Measurements from ENCODE around the gene PDE5A. TPM values are rescaled to one million over a fixed set of nuclear protein-coding genes. Genes with fewer than 3 reads are reported as not detected.
"Not testable (repeated sequence)": the region's sequence is repeated elsewhere in the genome, so short reads cannot be mapped to it uniquely, and the experiment has no call there.

PDE5A gene
- polyA plus RNA-seq, 1 donor from 2014 or later, result 2.0 TPM

- peaks cover 9% of the 10 kb centered on the region for H3K36me3 Mint-ChIP-seq
- H3K9me3 Mint-ChIP-seq, result no peaks in the 10 kb centered on the region
- no peak overlapping the region for H3K27ac Mint-ChIP-seq
These were observed 124.0 kb downstream of the PDE5A start for GRCh38 chr4:119504616-119505015.

GRCh38 chr4:119501740-119502139 is 126.9 kb downstream of the PDE5A start:
- H3K36me3 Mint-ChIP-seq, result peaks cover 15% of the 10 kb centered on the region

More at GRCh38 chr4:119504616-119505015, 124.0 kb downstream of the PDE5A start:
- no peaks in the 10 kb centered on the region for H3K4me1 Mint-ChIP-seq
- H3K4me3 Mint-ChIP-seq, result no peak overlapping the region
- no peaks in the 10 kb centered on the region for H3K27me3 Mint-ChIP-seq

DNA sequence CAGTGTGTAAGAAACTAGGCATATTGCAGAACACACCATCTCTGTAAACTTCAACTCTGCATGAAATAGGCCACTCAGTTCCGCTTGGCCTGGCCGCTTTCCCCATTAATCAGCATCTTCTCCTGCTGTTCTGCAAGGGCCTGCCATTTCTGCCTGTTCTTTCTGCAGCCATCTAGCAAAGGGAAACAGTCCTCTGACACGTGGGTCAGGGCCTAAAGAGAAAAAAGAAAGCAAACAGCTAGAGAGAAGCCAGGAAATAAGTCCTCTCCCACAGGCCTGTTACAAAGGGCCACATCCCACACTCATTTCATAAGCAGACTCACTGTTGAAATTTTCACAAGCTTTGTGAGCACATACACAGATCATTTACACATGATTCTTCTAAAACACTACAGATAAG is 130.1 kb downstream of the PDE5A start:
- Mint-ChIP-seq H3K4me3 (no peak overlapping the region), H3K27ac (no peak overlapping the region), H3K27me3 (no peaks in the 10 kb centered on the region), H3K36me3 (peaks cover 10% of the 10 kb centered on the region), H3K9me3 (no peaks in the 10 kb centered on the region), H3K4me1 (no peaks in the 10 kb centered on the region)

More at GRCh38 chr4:119501740-119502139, 126.9 kb downstream of the PDE5A start:
- no peak overlapping the region for H3K4me3 Mint-ChIP-seq
- H3K27me3 Mint-ChIP-seq, result no peaks in the 10 kb centered on the region
- H3K27ac Mint-ChIP-seq, result peak overlapping the region in 1 of 3 donors; percentile 6
- H3K9me3 Mint-ChIP-seq, result no peaks in the 10 kb centered on the region
- H3K4me1 Mint-ChIP-seq, result no peaks in the 10 kb centered on the region

GRCh38 chr4:119493886-119494285 is 134.7 kb downstream of the PDE5A start:
- Mint-ChIP-seq H3K9me3 (no peaks in the 10 kb centered on the region), H3K27ac (no peak overlapping the region), H3K27me3 (no peaks in the 10 kb centered on the region), H3K36me3 (peaks cover 6% of the 10 kb centered on the region), H3K4me1 (no peaks in the 10 kb centered on the region), H3K4me3 (no peak overlapping the region)

DNA sequence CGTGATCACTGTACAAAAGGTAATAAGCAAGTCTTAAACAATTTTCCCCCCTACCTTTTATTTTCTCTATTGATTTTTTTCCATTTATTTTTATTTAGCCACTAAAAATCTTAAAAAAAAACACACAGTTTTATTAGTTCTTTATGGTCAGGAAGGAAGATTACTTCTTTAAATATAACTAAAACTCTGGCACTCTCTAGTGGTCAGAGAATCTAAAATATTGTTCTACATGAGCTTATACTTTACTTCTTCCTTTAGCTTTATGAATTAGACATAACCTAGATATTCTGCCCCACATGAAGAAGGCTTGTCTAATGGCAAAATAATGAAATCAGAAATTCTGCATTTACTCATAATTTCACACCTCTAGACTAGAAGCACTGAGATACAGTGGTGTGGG is 135.2 kb downstream of the PDE5A start:
- H3K9me3 Mint-ChIP-seq, result no peaks in the 10 kb centered on the region
- no peak overlapping the region for H3K4me3 Mint-ChIP-seq
- H3K27ac Mint-ChIP-seq, result no peak overlapping the region
- peaks cover 3% of the 10 kb centered on the region for H3K36me3 Mint-ChIP-seq
- H3K4me1 Mint-ChIP-seq, result no peaks in the 10 kb centered on the region
- no peaks in the 10 kb centered on the region for H3K27me3 Mint-ChIP-seq

DNA sequence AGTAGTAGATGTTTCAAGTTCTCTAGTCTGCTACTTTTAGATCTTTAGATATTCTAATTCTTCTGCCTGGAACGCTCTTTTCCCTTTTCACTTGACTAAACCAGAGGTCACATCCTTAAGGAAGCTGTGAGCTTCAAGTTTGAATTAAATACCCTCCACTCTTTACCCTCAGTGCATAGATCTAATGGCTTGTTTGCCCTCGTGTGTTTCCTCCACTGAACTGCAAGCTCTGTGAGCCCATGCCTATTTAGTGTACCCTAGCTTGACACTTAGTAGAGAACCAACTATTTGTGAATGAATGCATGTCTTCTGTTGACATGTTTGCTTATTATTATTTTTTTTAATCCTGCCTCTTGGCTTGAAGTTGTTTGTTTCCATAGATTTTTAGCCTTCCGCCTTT is 138.3 kb downstream of the PDE5A start:
- Mint-ChIP-seq H3K4me3 (no peak overlapping the region), H3K4me1 (peaks cover 0 to 2% (median 0%) of the 10 kb centered on the region in 3 donors), H3K27me3 (no peaks in the 10 kb centered on the region), H3K36me3 (peaks cover 2% of the 10 kb centered on the region), H3K27ac (peak overlapping the region in 1 of 3 donors; percentile 34), H3K9me3 (peaks cover 0 to 4% (median 0%) of the 10 kb centered on the region in 3 donors)

GRCh38 chr4:119489305-119489704 is 139.3 kb downstream of the PDE5A start:
- Mint-ChIP-seq H3K27ac (no peak overlapping the region), H3K27me3 (no peaks in the 10 kb centered on the region), H3K36me3 (peaks cover 2% of the 10 kb centered on the region), H3K4me3 (no peak overlapping the region), H3K9me3 (peaks cover 0 to 7% (median 0%) of the 10 kb centered on the region in 3 donors), H3K4me1 (peaks cover 0 to 2% (median 0%) of the 10 kb centered on the region in 3 donors)

GRCh38 chr4:119480331-119480730 is 148.3 kb downstream of the PDE5A start:
- no peak overlapping the region for H3K27ac Mint-ChIP-seq
- peaks cover 0 to 7% (median 0%) of the 10 kb centered on the region in 3 donors for H3K9me3 Mint-ChIP-seq
- no peaks in the 10 kb centered on the region for H3K27me3 Mint-ChIP-seq
- H3K4me3 Mint-ChIP-seq, result no peak overlapping the region
- H3K36me3 Mint-ChIP-seq, result peaks cover 14% of the 10 kb centered on the region
- H3K4me1 Mint-ChIP-seq, result no peaks in the 10 kb centered on the region

DNA sequence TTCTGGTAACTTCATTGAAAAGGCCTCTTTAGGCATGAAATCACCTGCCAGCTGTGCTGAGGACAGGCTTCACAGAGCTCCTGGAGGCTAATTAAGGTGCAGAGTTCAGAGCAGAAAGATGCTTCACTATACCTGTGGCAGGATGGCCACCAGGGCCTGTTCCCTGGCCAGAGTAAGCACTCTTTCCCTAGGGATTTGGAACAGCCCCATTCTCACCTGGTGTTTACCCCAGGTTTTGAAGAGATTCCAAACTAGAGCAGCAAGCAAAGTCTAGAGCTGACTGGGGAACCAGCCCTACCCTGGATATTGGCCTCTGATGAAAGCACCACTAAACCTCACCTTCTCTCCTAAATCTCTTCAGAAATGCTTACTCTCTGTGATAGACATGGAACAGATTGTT is 148.8 kb downstream of the PDE5A start:
- Mint-ChIP-seq H3K36me3 (peaks cover 14% of the 10 kb centered on the region), H3K27me3 (no peaks in the 10 kb centered on the region), H3K4me3 (no peak overlapping the region), H3K27ac (no peak overlapping the region), H3K4me1 (no peaks in the 10 kb centered on the region), H3K9me3 (peaks cover 0 to 7% (median 0%) of the 10 kb centered on the region in 3 donors)

GRCh38 chr4:119479180-119479808 is 149.3 kb downstream of the PDE5A start:
- Mint-ChIP-seq H3K4me1 (no peaks in the 10 kb centered on the region), H3K27ac (no peak overlapping the region), H3K9me3 (peaks cover 0 to 3% (median 0%) of the 10 kb centered on the region in 3 donors), H3K36me3 (peaks cover 14% of the 10 kb centered on the region), H3K27me3 (no peaks in the 10 kb centered on the region), H3K4me3 (no peak overlapping the region)

DNA sequence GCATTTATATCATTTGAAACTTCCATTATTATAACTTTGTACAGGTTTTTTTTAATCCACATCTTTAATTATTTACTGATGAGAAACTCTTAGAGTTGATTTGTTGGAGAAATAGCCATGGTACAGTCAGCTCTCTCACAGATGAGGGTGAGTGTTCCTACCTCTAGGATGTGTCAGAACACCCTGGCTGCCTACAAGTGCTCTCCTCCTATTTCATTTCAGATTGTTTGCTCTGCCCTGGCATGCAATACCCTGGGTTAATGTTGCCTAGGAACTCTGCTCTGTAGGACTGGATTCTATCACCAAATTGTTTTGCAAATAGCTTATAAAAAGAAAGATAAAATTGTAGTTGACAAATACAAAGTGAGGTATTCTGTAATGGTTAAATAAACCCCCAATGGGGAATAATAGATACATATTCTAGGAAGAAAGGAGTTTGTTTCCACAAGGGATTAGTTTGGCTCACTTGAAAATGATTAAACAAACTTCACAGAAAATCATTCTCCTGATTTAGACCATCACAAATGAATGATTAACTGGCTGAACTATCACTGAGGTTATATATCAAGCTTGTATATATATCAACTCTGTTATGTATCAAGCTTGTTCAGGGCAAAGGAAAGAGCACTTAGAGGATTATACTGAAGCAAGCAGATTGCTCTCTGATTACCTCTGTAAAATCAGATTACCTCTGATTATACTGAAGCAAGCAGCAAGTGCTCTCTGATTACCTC is 150.0 kb downstream of the PDE5A start:
- H3K27me3 Mint-ChIP-seq, result no peaks in the 10 kb centered on the region
- no peak overlapping the region for H3K4me3 Mint-ChIP-seq
- H3K36me3 Mint-ChIP-seq, result peaks cover 14% of the 10 kb centered on the region
- no peak overlapping the region for H3K27ac Mint-ChIP-seq
- no peaks in the 10 kb centered on the region for H3K4me1 Mint-ChIP-seq
- H3K9me3 Mint-ChIP-seq, result no peaks in the 10 kb centered on the region

DNA sequence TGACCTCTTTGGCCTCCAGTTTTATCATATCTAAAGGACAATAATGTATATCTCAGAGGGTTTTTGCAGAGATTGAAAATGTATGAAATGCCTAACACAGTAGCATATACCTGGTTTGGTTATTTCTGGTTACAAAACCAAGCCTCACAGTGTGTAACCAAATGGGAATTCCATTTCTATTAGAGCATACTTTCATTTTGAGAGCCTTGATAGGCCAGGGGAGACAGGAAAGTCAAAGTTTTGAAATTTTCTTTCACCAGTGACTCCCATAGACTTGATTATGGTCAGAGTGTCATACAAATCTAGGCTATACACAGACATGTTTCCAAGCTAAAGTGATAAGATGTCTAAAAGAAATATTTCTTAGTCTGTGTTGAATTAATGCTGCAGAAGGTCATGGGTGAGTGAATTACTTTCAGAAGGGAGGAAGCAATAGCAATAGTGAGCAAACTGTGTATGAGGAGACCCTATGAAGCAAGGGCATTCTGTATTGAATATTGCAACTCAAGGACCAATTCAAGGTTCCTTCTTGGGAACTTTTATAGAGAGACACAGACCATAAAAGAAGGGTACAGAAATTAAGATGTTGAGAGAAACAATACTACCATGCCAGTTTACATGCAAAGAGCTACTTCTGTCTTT is 151.1 kb downstream of the PDE5A start:
- Mint-ChIP-seq H3K27me3 (no peaks in the 10 kb centered on the region), H3K4me3 (no peak overlapping the region), H3K4me1 (no peaks in the 10 kb centered on the region), H3K27ac (no peak overlapping the region), H3K9me3 (no peaks in the 10 kb centered on the region), H3K36me3 (peaks cover 16% of the 10 kb centered on the region)

GRCh38 chr4:119471259-119471658 is 157.3 kb downstream of the PDE5A start:
- no peak overlapping the region for H3K27ac Mint-ChIP-seq
- no peaks in the 10 kb centered on the region for H3K27me3 Mint-ChIP-seq
- peaks cover 0 to 2% (median 0%) of the 10 kb centered on the region in 3 donors for H3K4me1 Mint-ChIP-seq
- no peak overlapping the region for H3K4me3 Mint-ChIP-seq
- H3K36me3 Mint-ChIP-seq, result peaks cover 6% of the 10 kb centered on the region
- no peaks in the 10 kb centered on the region for H3K9me3 Mint-ChIP-seq

DNA sequence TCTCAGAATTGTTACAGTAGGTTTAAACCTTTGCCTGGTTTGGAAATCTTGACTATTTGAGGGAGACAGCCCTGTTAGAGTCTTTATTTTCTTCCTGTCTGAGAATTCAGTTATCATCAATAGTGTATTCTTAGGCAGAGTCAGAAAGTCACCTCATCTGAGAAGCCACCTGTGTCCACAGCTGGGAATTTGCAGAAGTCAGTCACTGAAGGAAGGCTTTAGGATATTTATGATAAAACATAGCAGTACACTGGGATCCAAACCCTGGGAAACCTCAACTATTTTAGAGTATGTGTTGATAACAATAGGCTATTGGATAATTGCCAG is 157.9 kb downstream of the PDE5A start:
- not testable (repeated sequence) for H3K4me3 Mint-ChIP-seq, H3K27me3 Mint-ChIP-seq, H3K9me3 Mint-ChIP-seq, H3K4me1 Mint-ChIP-seq, H3K36me3 Mint-ChIP-seq, H3K27ac Mint-ChIP-seq

GRCh38 chr4:119470021-119470736 is 158.4 kb downstream of the PDE5A start:
- H3K27me3 Mint-ChIP-seq, H3K9me3 Mint-ChIP-seq, H3K27ac Mint-ChIP-seq, H3K4me3 Mint-ChIP-seq, H3K36me3 Mint-ChIP-seq, H3K4me1 Mint-ChIP-seq: not testable (repeated sequence)

Measured in IgD-negative memory B cell (primary cell).